Measurements from ENCODE around the gene SNX3.
A peak's percentile ranks its signal among the peaks of the same experiment; 100 is the strongest.

SNX3 gene

GRCh38 chr6:108164815-108165706 lies 95.8 kb downstream of the SNX3 start:
- H3K9me3 Mint-ChIP-seq (ENCODE audit: low read depth): no peaks in the 10 kb centered on the region
- H3K36me3 Mint-ChIP-seq: no peaks in the 10 kb centered on the region
- H3K27ac Mint-ChIP-seq: no peak overlapping the region
- H3K27me3 Mint-ChIP-seq: peaks cover 58% of the 10 kb centered on the region
- H3K4me3 Mint-ChIP-seq: peak overlapping the region; percentile 36
- peaks cover 29% of the 10 kb centered on the region for H3K4me1 Mint-ChIP-seq (ENCODE audit: low read depth)

DNA sequence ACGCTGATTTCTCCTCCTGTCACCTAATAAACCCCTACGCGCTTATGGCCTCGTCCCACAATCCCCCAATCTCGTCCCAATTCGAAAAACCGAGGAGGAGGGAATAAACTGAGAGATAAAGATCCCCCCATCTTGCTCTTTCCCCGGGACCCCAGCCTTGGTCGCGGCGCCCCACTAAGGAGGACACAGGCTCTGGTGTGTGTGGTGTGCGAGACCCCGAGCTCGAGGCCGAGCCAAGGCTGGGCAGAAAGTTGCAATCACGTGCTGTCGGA lies 96.4 kb downstream of the SNX3 start:
- Mint-ChIP-seq H3K9me3 (ENCODE audit: low read depth) (no peaks in the 10 kb centered on the region), H3K4me1 (ENCODE audit: low read depth) (peaks cover 29% of the 10 kb centered on the region), H3K36me3 (no peaks in the 10 kb centered on the region), H3K4me3 (no peak overlapping the region), H3K27ac (no peak overlapping the region), H3K27me3 (peaks cover 64% of the 10 kb centered on the region)

DNA sequence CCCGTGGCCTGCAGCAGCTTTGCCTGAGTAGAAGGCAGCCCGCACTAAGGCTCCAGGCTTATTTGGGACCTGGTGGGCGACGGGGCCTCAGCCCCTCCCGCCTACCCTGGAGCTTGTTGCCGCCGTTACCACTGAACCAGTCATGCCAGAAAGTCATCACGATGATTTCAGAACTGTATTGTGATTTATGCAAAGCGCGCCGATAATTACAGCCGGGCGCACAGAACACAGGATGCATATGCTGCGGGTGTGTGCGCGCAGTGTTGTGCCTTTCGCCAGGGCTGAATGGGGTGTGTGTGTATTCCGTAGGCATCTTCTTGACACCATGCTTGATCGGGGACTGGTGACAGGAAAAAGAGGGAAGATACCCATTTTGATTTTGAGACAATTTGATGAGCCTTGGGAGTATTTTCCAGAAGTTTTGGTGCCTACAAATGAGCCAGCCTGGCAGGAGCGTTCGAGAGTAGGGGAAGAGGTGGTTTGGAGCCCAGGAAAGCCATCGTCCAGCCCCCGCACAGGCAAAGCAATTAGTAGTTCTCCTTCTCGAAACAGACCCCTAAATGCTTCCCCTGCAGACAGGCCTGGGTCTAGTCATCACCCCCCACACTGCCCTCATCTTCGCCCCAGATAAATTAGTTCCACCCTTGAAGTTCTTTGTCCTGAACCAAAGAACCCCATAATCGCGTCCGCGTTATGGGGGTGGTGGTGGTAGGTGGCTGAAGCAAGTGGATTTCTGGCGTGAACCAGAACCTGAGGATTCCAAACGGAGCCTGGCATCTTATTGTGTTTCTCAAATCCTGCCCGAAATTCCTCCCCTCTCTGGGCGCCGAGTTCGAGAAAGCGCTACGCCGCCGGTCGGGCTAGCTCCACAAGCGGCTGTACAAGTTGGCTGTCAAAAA lies 96.9 kb downstream of the SNX3 start:
- H3K4me1 Mint-ChIP-seq (ENCODE audit: low read depth): peaks cover 26% of the 10 kb centered on the region
- no peak overlapping the region for H3K4me3 Mint-ChIP-seq
- H3K27me3 Mint-ChIP-seq: peaks cover 67% of the 10 kb centered on the region
- no peak overlapping the region for H3K27ac Mint-ChIP-seq
- H3K9me3 Mint-ChIP-seq (ENCODE audit: low read depth): no peaks in the 10 kb centered on the region
- H3K36me3 Mint-ChIP-seq: no peaks in the 10 kb centered on the region

DNA sequence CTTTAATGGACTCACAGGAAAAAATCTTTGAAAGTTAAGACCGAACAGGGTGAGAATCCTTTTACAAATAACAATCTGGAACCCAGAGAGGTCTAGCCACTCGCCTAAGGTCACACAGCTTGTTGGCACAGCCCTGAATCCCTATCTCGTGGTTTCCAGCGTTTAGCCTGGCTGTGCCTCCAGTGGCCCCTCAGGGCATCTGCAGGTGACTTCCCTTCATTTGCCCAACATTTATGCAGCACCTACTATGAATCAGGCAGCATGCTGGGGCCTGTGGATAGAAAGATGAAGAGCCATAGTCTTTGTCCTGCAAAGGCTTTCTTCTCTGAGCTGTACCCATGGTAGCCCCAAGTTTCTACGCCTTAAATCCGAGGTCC lies 97.6 kb downstream of the SNX3 start:
- H3K4me1 Mint-ChIP-seq (ENCODE audit: low read depth): peaks cover 28% of the 10 kb centered on the region
- no peaks in the 10 kb centered on the region for H3K36me3 Mint-ChIP-seq
- no peak overlapping the region for H3K27ac Mint-ChIP-seq
- H3K9me3 Mint-ChIP-seq (ENCODE audit: low read depth): no peaks in the 10 kb centered on the region
- peaks cover 73% of the 10 kb centered on the region for H3K27me3 Mint-ChIP-seq
- no peak overlapping the region for H3K4me3 Mint-ChIP-seq

GRCh38 chr6:108161724-108162282 lies 99.0 kb downstream of the SNX3 start:
- no peak overlapping the region for H3K27ac Mint-ChIP-seq
- no peaks in the 10 kb centered on the region for H3K9me3 Mint-ChIP-seq (ENCODE audit: low read depth)
- H3K4me1 Mint-ChIP-seq (ENCODE audit: low read depth): peaks cover 22% of the 10 kb centered on the region
- H3K36me3 Mint-ChIP-seq: no peaks in the 10 kb centered on the region
- no peak overlapping the region for H3K4me3 Mint-ChIP-seq
- H3K27me3 Mint-ChIP-seq: peaks cover 69% of the 10 kb centered on the region

Data from activated naive CD8-positive, alpha-beta T cell (primary cell).